IMR-90 (cell line): ENCODE results near the gene HYAL2.

Experiments
- CEBPB ChIP-seq: IDR thresholded peaks from 2 replicates; pipeline ENCODE4 v1.6.1; 2012; ENCODE audit warnings: low read depth, low read length, improper control_type of control experiment
- CHD1 ChIP-seq: IDR thresholded peaks from 2 replicates; pipeline ENCODE4 v1.6.1; 2012; ENCODE audit warnings: low read depth, low read length, improper control_type of control experiment
- CTCF ChIP-seq: conservative IDR thresholded peaks from 2 replicates; pipeline ENCODE4 v1.5.1; 2012; ENCODE audit warnings: mild to moderate bottlenecking, low read depth, low read length, improper control_type of control experiment
- FOS ChIP-seq: fragments of 150-350 bp; IDR thresholded peaks from 2 replicates; pipeline ENCODE4 v1.6.1; 2016; ENCODE audit warnings: low read depth, low read length
- MAFK ChIP-seq: IDR thresholded peaks from 2 replicates; pipeline ENCODE4 v1.6.1; 2012; ENCODE audit warnings: low read depth, low read length, improper control_type of control experiment
- MAZ ChIP-seq: IDR thresholded peaks from 2 replicates; pipeline ENCODE4 v1.6.1; 2012; ENCODE audit warnings: low read depth, mild to moderate bottlenecking, low read length, improper control_type of control experiment, moderate library complexity, borderline replicate concordance
- MXI1 ChIP-seq: IDR thresholded peaks from 2 replicates; pipeline ENCODE4 v1.6.1; 2012; ENCODE audit warnings: low read depth, mild to moderate bottlenecking, low read length, moderate library complexity, borderline replicate concordance
- POLR2A ChIP-seq: IDR thresholded peaks from 2 replicates; pipeline ENCODE4 v1.6.1; 2012; ENCODE audit warnings: mild to moderate bottlenecking, low read depth, low read length
- RAD21 ChIP-seq: IDR thresholded peaks from 2 replicates; pipeline ENCODE4 v1.6.1; 2012; ENCODE audit warnings: low read length, improper control_type of control experiment
- RCOR1 ChIP-seq: IDR thresholded peaks from 2 replicates; pipeline ENCODE4 v1.6.1; 2012; ENCODE audit warnings: mild to moderate bottlenecking, low read length, improper control_type of control experiment; ENCODE audit not compliant: insufficient replicate concordance
- RFX5 ChIP-seq: IDR thresholded peaks from 2 replicates; pipeline ENCODE4 v1.8.0; 2012; ENCODE audit warnings: low read depth, mild to moderate bottlenecking, low read length, moderate library complexity
- SMC3 ChIP-seq: fragments of 150-350 bp; IDR thresholded peaks from 2 replicates; pipeline ENCODE4 v1.6.1; 2016; ENCODE audit warnings: low read depth, mild to moderate bottlenecking, antibody characterized with exemption, low read length, moderate library complexity
- USF2 ChIP-seq: fragments of 150-350 bp; IDR thresholded peaks from 2 replicates; pipeline ENCODE4 v1.6.1; 2017; ENCODE audit warnings: mild to moderate bottlenecking, antibody characterized with exemption, low read length, low read depth

- TF ChIP-seq POLR2A, result no peak
- TF ChIP-seq CTCF, result no peak
- no peak for TF ChIP-seq MXI1
- no peak for TF ChIP-seq CEBPB
- no peak for TF ChIP-seq RFX5
- TF ChIP-seq RAD21, result no peak
- TF ChIP-seq MAFK, result no peak
- TF ChIP-seq SMC3, result no peak
- no peak for TF ChIP-seq USF2
- no peak for TF ChIP-seq MAZ
- no peak for TF ChIP-seq FOS
- no peak for TF ChIP-seq RCOR1
- no peak for TF ChIP-seq CHD1
Observed at GRCh38 chr3:50354850-50355249, 32.3 kb upstream of the HYAL2 start.
